LNCAP (cell line): ENCODE data around the gene ARID1B.

Source experiments
- CTCF ChIP-seq: fragments of 450-650 bp; IDR thresholded peaks from 2 replicates; pipeline ENCODE4 v1.5.1; 2017; ENCODE audit warnings: mild to moderate bottlenecking

The ARID1B gene

GRCh38 chr6:157164972-157165371, 387.8 kb downstream of the ARID1B start:
- TF ChIP-seq CTCF, result no peak

GRCh38 chr6:157166784-157167183, 389.6 kb downstream of the ARID1B start:
- no peak for TF ChIP-seq CTCF

GRCh38 chr6:157167837-157168236, 390.7 kb downstream of the ARID1B start:
- no peak for TF ChIP-seq CTCF

- TF ChIP-seq CTCF, result no peak
Measured at GRCh38 chr6:157168471-157168870, 391.3 kb downstream of the ARID1B start.

GRCh38 chr6:157169226-157169625, 392.0 kb downstream of the ARID1B start:
- no peak for TF ChIP-seq CTCF

- TF ChIP-seq CTCF, result no peak
Measured at GRCh38 chr6:157169656-157170055, 392.5 kb downstream of the ARID1B start.

- TF ChIP-seq CTCF, result no peak
Measured at GRCh38 chr6:157170535-157170934, 393.4 kb downstream of the ARID1B start.

- TF ChIP-seq CTCF, result no peak
Measured at GRCh38 chr6:157171801-157172200, 394.6 kb downstream of the ARID1B start.
